Tibial artery (tissue), 4 donors: Measurements from ENCODE around the gene AHI1.

ENCODE experiments used
- DNase-seq, 2 donors: peaks; one replicate each; pipeline ENCODE4 v3.0.0-alpha.2; 2019
- H3K27ac ChIP-seq, 2 donors: fragments of 200-600 bp; sonication (generic) in 1 of 2; 1 replicate in 1 of 2; 2 replicates in 1 of 2; pipeline ENCODE4 v1.5.1; 2018 to 2019; ENCODE audit warnings: mild to moderate bottlenecking in 1 of 2
- H3K27me3 ChIP-seq, 2 donors: fragments of 200-600 bp; sonication (generic) in 1 of 2; one replicate each; pipeline versions ENCODE4 v1.5.1 to v1.6.0; 2016 to 2019
- H3K36me3 ChIP-seq, 3 donors: fragments of 200-600 bp; sonication (generic) in 2 of 3; one replicate each; pipeline ENCODE4 v1.5.1; 2016 to 2019; ENCODE audit warnings: mild to moderate bottlenecking in 2 of 3
- H3K4me1 ChIP-seq, 4 donors: fragments of 200-600 bp; sonication (generic) in 2 of 4; 1 replicate in 3 of 4; 2 replicates in 1 of 4; pipeline ENCODE4 v1.5.1; 2016 to 2019
- H3K4me3 ChIP-seq, 2 donors: fragments of 200-600 bp; sonication (generic) in 1 of 2; 1 replicate in 1 of 2; 2 replicates in 1 of 2; pipeline ENCODE4 v1.5.1; 2018 to 2019; ENCODE audit warnings: mild to moderate bottlenecking in 2 of 2
- H3K9me3 ChIP-seq, 3 donors: fragments of 200-600 bp; sonication (generic) in 1 of 3; one replicate each; pipeline ENCODE4 v1.5.1; 2016 to 2019
- CTCF ChIP-seq, 2 experiments: fragments of 200-600 bp in 1 of 2; fragments of 450-650 bp in 1 of 2; IDR thresholded peaks; one replicate each; pipeline ENCODE4 v1.5.1; 2017 to 2019; ENCODE audit warnings: antibody characterized with exemption in 2 of 2, mild to moderate bottlenecking in 1 of 2, moderate library complexity in 1 of 2
- intact Hi-C: fragments of 100-400 bp; cut with DNase I; formaldehyde crosslinking; loops from one replicate; pipeline ENCODE4 v1.15.0; 2023; ENCODE audit warnings: low total_unique reads

Gene AHI1

DNA sequence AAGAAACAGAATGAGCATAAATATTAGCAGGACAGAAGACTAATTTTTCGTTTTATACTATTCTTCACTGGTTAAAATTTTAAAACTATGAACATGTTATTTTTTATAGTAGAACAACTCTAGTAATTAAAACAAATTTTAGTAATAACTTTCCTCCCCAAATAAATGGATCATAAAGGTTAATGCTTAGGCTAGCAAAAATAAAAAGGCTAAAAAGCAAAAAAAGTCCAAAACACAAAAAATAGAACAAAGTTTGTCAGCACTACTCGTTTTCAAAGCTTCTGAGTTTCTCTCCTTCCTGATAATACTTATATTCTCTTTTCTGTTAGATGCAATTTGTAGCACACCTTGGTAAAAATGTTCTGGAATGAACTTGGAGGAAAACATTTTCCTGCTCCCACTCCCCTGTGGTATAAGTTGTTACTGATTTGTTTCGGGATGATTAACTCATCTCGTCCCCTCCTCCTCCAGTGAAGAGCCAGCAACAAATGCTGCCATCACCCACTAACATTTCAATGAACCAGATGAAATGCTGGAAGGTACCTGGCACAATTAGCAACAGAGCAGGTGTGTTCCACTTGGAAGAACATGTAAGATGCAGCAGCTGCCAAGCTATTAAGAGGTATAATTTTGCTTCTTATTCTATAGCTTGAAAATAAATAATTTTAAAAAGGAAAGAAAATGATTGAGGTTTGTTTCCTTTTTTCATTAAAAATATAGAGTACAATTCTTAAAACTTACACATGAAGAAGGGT lies 185.9 kb downstream of the AHI1 start:
- H3K9me3 ChIP-seq = no peaks in the 10 kb centered on the region
- intact Hi-C loops = no loop called here
- peaks cover 8 to 12% (median 11%) of the 10 kb centered on the region in 3 donors for H3K36me3 ChIP-seq
- H3K4me1 ChIP-seq = no peaks in the 10 kb centered on the region
- H3K27me3 ChIP-seq = no peaks in the 10 kb centered on the region
- no peak overlapping the region for H3K4me3 ChIP-seq
- no peak overlapping the region for H3K27ac ChIP-seq
- DNase-seq = no peak
- no peak for TF ChIP-seq CTCF (IDR thresholded peaks at IDR 0.05)

GRCh38 chr6:135310291-135310690 lies 187.2 kb downstream of the AHI1 start:
- no peak for TF ChIP-seq CTCF (IDR thresholded peaks at IDR 0.05)
- Histone ChIP-seq H3K4me1 (no peaks in the 10 kb centered on the region), H3K27me3 (no peaks in the 10 kb centered on the region), H3K27ac (no peak overlapping the region), H3K9me3 (no peaks in the 10 kb centered on the region), H3K36me3 (peaks cover 3 to 8% (median 8%) of the 10 kb centered on the region in 3 donors), H3K4me3 (no peak overlapping the region)
- intact Hi-C loops = no loop called here
- no peak for DNase-seq

DNA sequence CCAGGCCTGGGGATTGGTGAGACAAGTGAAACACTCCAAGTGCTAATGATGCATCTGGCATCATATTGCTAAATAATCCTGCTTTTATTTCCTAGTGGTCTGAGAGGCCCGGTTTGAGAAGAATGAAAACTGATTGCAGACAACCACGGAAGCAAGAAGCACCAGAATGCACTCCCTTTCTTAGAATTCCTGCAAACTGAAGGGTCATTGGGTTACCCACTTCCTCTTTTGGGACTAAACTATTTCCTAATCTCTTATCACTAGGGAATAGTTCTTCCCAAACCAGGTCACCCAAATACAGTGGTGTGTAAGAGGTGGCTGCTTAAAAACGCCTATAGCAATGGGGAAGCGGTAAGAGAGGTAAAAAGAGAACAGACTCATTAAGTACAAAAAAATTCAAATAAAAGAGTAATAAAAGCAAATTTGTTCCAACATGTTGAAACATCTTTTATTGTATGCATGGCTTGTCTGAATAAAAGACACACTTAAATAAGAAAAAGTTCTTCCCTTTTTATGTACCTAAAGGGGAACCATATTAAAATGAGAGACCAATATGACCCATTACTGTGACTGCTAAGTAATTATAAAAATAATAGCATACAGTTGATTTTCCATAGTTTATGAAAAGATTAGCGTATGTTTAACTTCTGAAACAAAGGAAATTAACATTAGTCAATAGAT lies 190.7 kb downstream of the AHI1 start:
- Histone ChIP-seq H3K27ac (no peak overlapping the region), H3K4me3 (no peak overlapping the region), H3K4me1 (no peaks in the 10 kb centered on the region), H3K36me3 (peaks cover 8 to 15% (median 11%) of the 10 kb centered on the region in 3 donors), H3K9me3 (no peaks in the 10 kb centered on the region), H3K27me3 (no peaks in the 10 kb centered on the region)
- intact Hi-C loops = no loop called here
- DNase-seq = no peak
- TF ChIP-seq CTCF (IDR thresholded peaks at IDR 0.05) = no peak

- H3K27me3 ChIP-seq = no peaks in the 10 kb centered on the region
- no peak overlapping the region for H3K4me3 ChIP-seq
- H3K4me1 ChIP-seq = no peaks in the 10 kb centered on the region
- no peak for TF ChIP-seq CTCF (IDR thresholded peaks at IDR 0.05)
- no peak for DNase-seq
- H3K27ac ChIP-seq = no peak overlapping the region
- H3K36me3 ChIP-seq = peaks cover 8 to 13% (median 11%) of the 10 kb centered on the region in 3 donors
- intact Hi-C loops = no loop called here
- no peaks in the 10 kb centered on the region for H3K9me3 ChIP-seq
These were observed 191.4 kb downstream of the AHI1 start for GRCh38 chr6:135306166-135306565.

DNA sequence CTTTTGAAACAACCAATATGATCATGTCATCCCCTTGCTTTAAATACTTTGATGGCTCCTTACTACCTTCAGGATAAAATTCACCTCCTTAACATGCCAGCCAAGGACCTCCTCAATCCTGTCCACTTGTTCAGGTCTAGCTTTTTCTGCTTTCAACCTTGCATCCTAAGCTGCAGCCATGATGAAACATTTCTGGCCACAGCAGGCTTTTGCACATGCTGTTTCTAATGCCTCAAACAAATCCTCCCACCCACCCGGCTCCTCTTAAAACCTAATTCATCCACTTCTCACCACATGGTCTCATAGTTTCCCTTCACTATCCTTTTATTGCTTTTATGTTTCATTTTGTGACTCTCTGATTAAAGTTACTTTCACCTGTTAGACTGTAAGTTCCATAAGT lies 191.9 kb downstream of the AHI1 start:
- H3K27ac ChIP-seq = no peak overlapping the region
- no peaks in the 10 kb centered on the region for H3K27me3 ChIP-seq
- TF ChIP-seq CTCF (IDR thresholded peaks at IDR 0.05) = no peak
- H3K36me3 ChIP-seq = peaks cover 8 to 13% (median 11%) of the 10 kb centered on the region in 3 donors
- no peak for DNase-seq
- H3K4me1 ChIP-seq = no peaks in the 10 kb centered on the region
- no peak overlapping the region for H3K4me3 ChIP-seq
- intact Hi-C loops = no loop called here
- H3K9me3 ChIP-seq = no peaks in the 10 kb centered on the region
